ENCODE measurements around the gene TFPT.

GRCh38 chr19:54105796-54106195, 9.7 kb downstream of the TFPT start:
- TF ChIP-seq CTCF (IDR thresholded peaks at IDR 0.05) (no peak), POLR2A (IDR thresholded peaks at IDR 0.05) (no peak), EP300 (IDR thresholded peaks at IDR 0.05) (no peak), POLR2AphosphoS5 (IDR thresholded peaks at IDR 0.05) (no peak)
